ENCODE results near the gene ZNF385D. TPM values are rescaled to one million over a fixed set of nuclear protein-coding genes. Genes with fewer than 3 reads are reported as not detected.

ZNF385D gene
- total and polyA plus RNA-seq, 2 donors from 2014 or later, result 1.4 to 8.9 TPM

- DNase-seq (no peak), FAIRE-seq (no peak)
- Histone ChIP-seq H3K9ac (ENCODE audit: low read length in 3 of 3) (no peak overlapping the region), H3K9me3 (ENCODE audit: control insufficient read depth in 2 of 3, insufficient read depth in 1 of 3, low read length in 3 of 3) (no peaks in the 10 kb centered on the region), H3K27me3 (ENCODE audit: control insufficient read depth, insufficient read depth, low read length) (no peaks in the 10 kb centered on the region), H3K4me3 (ENCODE audit: low read length in 3 of 3) (no peak overlapping the region), H3K4me1 (ENCODE audit: control insufficient read depth in 2 of 3, insufficient read depth in 2 of 3, low read depth in 1 of 3, low read length in 3 of 3) (no peaks in the 10 kb centered on the region), H3K27ac (ENCODE audit: low read depth in 2 of 2, low read length in 2 of 2) (no peak overlapping the region), H3K36me3 (ENCODE audit: control insufficient read depth in 2 of 3, insufficient read depth in 3 of 3, low read length in 3 of 3) (no peaks in the 10 kb centered on the region)
- no peak for TF ChIP-seq CTCF (IDR thresholded peaks at IDR 0.05; ENCODE audit: borderline replicate concordance, extremely low read depth, insufficient read depth)
- intact Hi-C loops (cut with DNase I), result no loop called here
These were observed 151.1 kb downstream of the ZNF385D start for GRCh38 chr3:21599890-21600289.

DNA sequence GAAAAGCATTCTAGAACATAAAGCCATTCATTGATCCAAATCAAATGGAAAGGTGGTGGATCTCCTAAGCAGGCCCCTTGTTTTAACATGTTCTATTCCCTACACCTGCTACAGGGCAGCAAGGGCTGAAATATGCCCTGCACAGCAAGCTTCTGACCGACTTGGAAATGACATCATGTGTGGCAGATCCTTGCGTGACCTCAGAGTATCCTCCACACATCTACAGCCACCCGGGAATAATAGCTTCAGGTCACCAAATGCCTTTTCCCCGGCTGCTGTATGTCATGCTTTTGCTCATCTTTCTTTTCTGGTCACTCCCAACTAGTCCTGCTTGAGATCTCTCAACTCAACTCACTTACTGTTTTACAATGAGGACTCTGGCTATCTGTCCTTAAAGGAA is 158.2 kb downstream of the ZNF385D start:
- no peak for DNase-seq
- Histone ChIP-seq H3K9ac (ENCODE audit: low read length in 3 of 3) (no peak overlapping the region), H3K4me3 (ENCODE audit: low read length in 3 of 3) (no peak overlapping the region), H3K27me3 (ENCODE audit: control insufficient read depth, insufficient read depth, low read length) (no peaks in the 10 kb centered on the region), H3K36me3 (ENCODE audit: control insufficient read depth in 2 of 3, insufficient read depth in 3 of 3, low read length in 3 of 3) (no peaks in the 10 kb centered on the region), H3K4me1 (ENCODE audit: control insufficient read depth in 2 of 3, insufficient read depth in 2 of 3, low read depth in 1 of 3, low read length in 3 of 3) (no peaks in the 10 kb centered on the region), H3K9me3 (ENCODE audit: control insufficient read depth in 2 of 3, insufficient read depth in 1 of 3, low read length in 3 of 3) (no peaks in the 10 kb centered on the region), H3K27ac (ENCODE audit: low read depth in 2 of 2, low read length in 2 of 2) (no peak overlapping the region)
- no peak for TF ChIP-seq CTCF (IDR thresholded peaks at IDR 0.05; ENCODE audit: borderline replicate concordance, extremely low read depth, insufficient read depth)
- no peak for FAIRE-seq
- intact Hi-C loops (cut with DNase I), result no loop called here

- Histone ChIP-seq H3K9me3 (ENCODE audit: control insufficient read depth in 2 of 3, insufficient read depth in 1 of 3, low read length in 3 of 3) (no peaks in the 10 kb centered on the region), H3K4me1 (ENCODE audit: control insufficient read depth in 2 of 3, insufficient read depth in 2 of 3, low read depth in 1 of 3, low read length in 3 of 3) (no peaks in the 10 kb centered on the region), H3K27me3 (ENCODE audit: control insufficient read depth, insufficient read depth, low read length) (no peaks in the 10 kb centered on the region), H3K27ac (ENCODE audit: low read depth in 2 of 2, low read length in 2 of 2) (no peak overlapping the region), H3K36me3 (ENCODE audit: control insufficient read depth in 2 of 3, insufficient read depth in 3 of 3, low read length in 3 of 3) (no peaks in the 10 kb centered on the region), H3K4me3 (ENCODE audit: low read length in 3 of 3) (no peak overlapping the region), H3K9ac (ENCODE audit: low read length in 3 of 3) (no peak overlapping the region)
- intact Hi-C loops (cut with DNase I), result no loop called here
- DNase-seq, result no peak
- no peak for TF ChIP-seq CTCF (IDR thresholded peaks at IDR 0.05; ENCODE audit: borderline replicate concordance, extremely low read depth, insufficient read depth)
- no peak for FAIRE-seq
These were observed 163.1 kb downstream of the ZNF385D start for GRCh38 chr3:21587894-21588293.

- Histone ChIP-seq H3K4me3 (ENCODE audit: low read length in 3 of 3) (no peak overlapping the region), H3K9me3 (ENCODE audit: control insufficient read depth in 2 of 3, insufficient read depth in 1 of 3, low read length in 3 of 3) (no peaks in the 10 kb centered on the region), H3K36me3 (ENCODE audit: control insufficient read depth in 2 of 3, insufficient read depth in 3 of 3, low read length in 3 of 3) (no peaks in the 10 kb centered on the region), H3K27me3 (ENCODE audit: control insufficient read depth, insufficient read depth, low read length) (no peaks in the 10 kb centered on the region), H3K27ac (ENCODE audit: low read depth in 2 of 2, low read length in 2 of 2) (no peak overlapping the region), H3K4me1 (ENCODE audit: control insufficient read depth in 2 of 3, insufficient read depth in 2 of 3, low read depth in 1 of 3, low read length in 3 of 3) (no peaks in the 10 kb centered on the region), H3K9ac (ENCODE audit: low read length in 3 of 3) (no peak overlapping the region)
- intact Hi-C loops (cut with DNase I), result no loop called here
- DNase-seq, result no peak
- no peak for TF ChIP-seq CTCF (IDR thresholded peaks at IDR 0.05; ENCODE audit: borderline replicate concordance, extremely low read depth, insufficient read depth)
- FAIRE-seq, result no peak
These were observed 165.7 kb downstream of the ZNF385D start for GRCh38 chr3:21585216-21585740.
